ENCODE results near the gene TTC9. TPM values are rescaled to one million over a fixed set of nuclear protein-coding genes. Genes with fewer than 3 reads are reported as not detected.

The TTC9 gene
- total RNA-seq, 2 experiments from 2014 or later = 5.5 to 5.7 TPM

DNA sequence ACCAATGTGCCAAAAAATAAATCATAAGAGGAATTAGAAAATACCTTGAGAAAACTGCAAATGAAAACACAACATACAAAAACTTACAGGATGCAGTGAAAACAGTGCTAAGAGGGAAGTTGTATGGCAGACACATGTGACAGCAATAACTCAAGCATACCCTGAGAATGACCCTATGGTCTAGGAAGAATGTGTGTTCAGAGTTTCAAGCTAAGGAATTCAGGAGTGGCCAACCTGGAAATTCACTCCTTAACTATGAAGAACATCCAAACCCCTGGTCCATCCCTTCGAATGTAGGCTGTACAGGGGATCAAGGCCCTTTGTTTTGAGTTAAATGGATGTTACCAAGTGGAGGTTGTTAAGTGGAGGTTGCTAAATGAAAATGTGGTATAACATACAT, 16.7 kb upstream of the TTC9 start:
- Mint-ChIP-seq H3K9me3 (peaks cover 9% of the 10 kb centered on the region), H3K27ac (no peak overlapping the region), H3K4me1 (ENCODE audit: low read depth) (no peaks in the 10 kb centered on the region), H3K4me3 (no peak overlapping the region), H3K36me3 (ENCODE audit: low read depth) (peaks cover 21% of the 10 kb centered on the region), H3K27me3 (no peaks in the 10 kb centered on the region)
- ChIA-PET CTCF (interaction anchor here (0.7 to 7.3 kb wide), 5 partner anchors 10 to 192 kb away, joined by 3 to 102 read pairs (median 3); no protein-coding TSS in a partner anchor), POLR2A (no interaction called here)
- intact Hi-C loops (cut with micrococcal nuclease) = no loop called here
- TF ChIP-seq, protein P1, sequence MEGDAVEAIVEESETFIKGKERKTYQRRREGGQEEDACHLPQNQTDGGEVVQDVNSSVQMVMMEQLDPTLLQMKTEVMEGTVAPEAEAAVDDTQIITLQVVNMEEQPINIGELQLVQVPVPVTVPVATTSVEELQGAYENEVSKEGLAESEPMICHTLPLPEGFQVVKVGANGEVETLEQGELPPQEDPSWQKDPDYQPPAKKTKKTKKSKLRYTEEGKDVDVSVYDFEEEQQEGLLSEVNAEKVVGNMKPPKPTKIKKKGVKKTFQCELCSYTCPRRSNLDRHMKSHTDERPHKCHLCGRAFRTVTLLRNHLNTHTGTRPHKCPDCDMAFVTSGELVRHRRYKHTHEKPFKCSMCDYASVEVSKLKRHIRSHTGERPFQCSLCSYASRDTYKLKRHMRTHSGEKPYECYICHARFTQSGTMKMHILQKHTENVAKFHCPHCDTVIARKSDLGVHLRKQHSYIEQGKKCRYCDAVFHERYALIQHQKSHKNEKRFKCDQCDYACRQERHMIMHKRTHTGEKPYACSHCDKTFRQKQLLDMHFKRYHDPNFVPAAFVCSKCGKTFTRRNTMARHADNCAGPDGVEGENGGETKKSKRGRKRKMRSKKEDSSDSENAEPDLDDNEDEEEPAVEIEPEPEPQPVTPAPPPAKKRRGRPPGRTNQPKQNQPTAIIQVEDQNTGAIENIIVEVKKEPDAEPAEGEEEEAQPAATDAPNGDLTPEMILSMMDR (IDR thresholded peaks at IDR 0.05) = no peak
- ATAC-seq (no peak), DNase-seq (no peak)

DNA sequence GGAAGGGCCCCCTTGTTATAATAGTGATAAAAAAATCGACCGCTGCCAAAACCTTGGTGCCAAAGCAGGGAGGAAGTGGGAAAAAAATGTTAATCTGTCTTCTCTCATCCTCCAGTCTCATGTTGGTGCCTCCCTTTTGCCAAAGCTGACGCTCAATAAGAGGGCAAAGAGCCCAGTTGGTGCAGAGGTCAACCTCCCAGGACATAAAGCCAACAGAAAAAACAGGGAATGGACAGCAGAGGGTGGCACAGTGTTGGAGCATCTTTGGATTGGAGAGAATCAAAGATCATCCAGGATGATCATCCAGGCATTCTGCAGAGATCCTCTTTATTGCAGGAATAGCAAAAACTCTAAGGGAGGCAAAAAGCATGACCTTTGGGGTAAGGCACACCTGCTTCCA, 9.8 kb upstream of the TTC9 start:
- ATAC-seq (no peak), DNase-seq (no peak)
- Mint-ChIP-seq H3K4me3 (no peak overlapping the region), H3K27ac (no peak overlapping the region), H3K9me3 (no peaks in the 10 kb centered on the region), H3K27me3 (no peaks in the 10 kb centered on the region), H3K4me1 (ENCODE audit: low read depth) (peaks cover 3% of the 10 kb centered on the region), H3K36me3 (ENCODE audit: low read depth) (peaks cover 6% of the 10 kb centered on the region)
- POLR2A ChIA-PET = no interaction called here
- CTCF ChIA-PET = no interaction called here
- TF ChIP-seq, protein P1 (IDR thresholded peaks at IDR 0.05) = no peak
- intact Hi-C loops (cut with micrococcal nuclease) = no loop called here

DNA sequence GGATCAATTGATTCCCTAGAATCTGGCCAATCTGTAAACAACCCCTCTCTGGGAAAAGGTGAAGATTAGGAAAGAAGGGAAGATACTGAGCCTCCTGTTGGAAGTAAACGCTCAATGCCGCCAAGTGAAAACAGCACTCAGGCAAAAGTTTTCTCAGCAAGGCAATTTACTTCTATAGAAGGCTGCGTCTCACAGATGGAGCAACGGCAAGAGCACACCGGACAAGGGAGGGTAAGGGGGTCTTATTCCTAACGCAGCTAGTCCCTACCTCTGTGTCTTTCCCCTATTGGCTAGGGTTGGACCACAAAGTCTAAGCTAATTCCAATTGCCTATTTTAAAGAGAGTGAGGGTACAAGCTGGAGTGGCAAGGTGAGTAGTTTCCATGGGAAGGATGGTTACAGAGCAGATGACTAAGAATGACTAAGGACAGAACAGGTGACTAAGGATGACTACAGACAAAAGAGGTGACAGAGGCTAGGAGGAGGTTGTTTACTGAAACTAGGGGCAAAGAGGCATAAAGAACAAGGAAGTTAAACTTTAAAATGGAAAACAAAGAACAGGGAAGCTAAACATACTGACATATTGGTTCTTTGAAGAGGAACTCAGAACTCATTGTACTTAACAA, 5.6 kb upstream of the TTC9 start:
- peaks cover 2% of the 10 kb centered on the region for H3K36me3 Mint-ChIP-seq (ENCODE audit: low read depth)
- H3K4me1 Mint-ChIP-seq (ENCODE audit: low read depth) = peaks cover 13% of the 10 kb centered on the region
- intact Hi-C loops (cut with micrococcal nuclease) = no loop called here
- ChIA-PET POLR2A (no interaction called here), CTCF (no interaction called here)
- DNase-seq = no peak
- no peaks in the 10 kb centered on the region for H3K9me3 Mint-ChIP-seq
- H3K27me3 Mint-ChIP-seq = no peaks in the 10 kb centered on the region
- no peak overlapping the region for H3K27ac Mint-ChIP-seq
- no peak for ATAC-seq
- no peak overlapping the region for H3K4me3 Mint-ChIP-seq
- TF ChIP-seq, protein P1 (IDR thresholded peaks at IDR 0.05) = no peak

DNA sequence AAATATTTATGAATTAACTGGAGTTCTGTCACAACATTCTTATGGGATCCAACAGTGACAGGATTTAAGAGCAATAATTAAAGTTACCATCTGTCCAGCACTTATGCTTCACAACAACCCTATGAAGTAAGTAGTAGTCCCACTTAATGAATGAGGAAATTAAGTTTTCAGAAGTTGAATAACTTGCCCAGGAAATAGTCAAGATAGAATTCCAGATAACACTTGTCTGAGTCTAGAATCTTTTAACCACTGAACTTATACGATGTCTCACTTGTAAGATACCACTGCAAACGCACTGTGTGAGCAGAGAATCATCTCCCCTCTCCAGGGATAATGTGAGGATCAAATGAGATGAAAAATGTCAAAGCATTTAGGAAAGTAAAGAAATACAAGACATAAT, 3.3 kb upstream of the TTC9 start:
- intact Hi-C loops (cut with micrococcal nuclease) = no loop called here
- Mint-ChIP-seq H3K4me1 (ENCODE audit: low read depth) (peaks cover 14% of the 10 kb centered on the region), H3K4me3 (no peak overlapping the region), H3K9me3 (no peaks in the 10 kb centered on the region), H3K36me3 (ENCODE audit: low read depth) (peaks cover 2% of the 10 kb centered on the region), H3K27me3 (no peaks in the 10 kb centered on the region), H3K27ac (no peak overlapping the region)
- no peak for DNase-seq
- POLR2A ChIA-PET = no interaction called here
- CTCF ChIA-PET = interaction anchor here (1.0 kb wide), 1 partner anchor 14 kb away, joined by 3 read pairs; no protein-coding TSS in a partner anchor
- ATAC-seq = no peak
- TF ChIP-seq, protein P1 (IDR thresholded peaks at IDR 0.05) = no peak

DNA sequence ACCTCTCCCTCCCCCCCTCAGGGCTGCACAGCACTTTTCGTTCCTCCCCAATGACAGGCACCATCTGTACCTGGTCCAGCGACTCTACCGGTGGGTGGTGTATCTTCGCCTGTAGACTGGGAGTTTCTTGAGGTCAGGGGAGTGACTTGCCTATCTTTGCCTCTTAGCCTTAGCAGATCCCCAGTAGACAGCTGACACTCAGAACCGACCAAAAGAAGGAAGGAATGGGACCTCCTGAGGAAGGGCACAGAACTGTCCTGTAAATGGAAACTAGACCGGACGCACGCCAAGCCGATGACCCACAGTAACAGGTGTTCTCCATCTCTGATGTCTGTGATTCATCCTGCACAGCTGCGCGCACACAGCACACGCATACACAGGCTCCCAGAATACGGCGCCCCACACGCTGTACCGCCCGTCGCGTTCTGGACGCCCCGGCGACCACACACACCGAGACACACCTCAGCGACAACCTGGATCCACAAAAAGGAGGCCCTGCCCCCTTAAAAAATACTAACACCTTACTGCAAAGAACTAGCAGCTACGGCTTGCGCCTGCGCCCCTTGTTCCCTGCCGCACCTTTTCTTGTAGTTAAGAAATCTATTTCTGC, 673 bp upstream of the TTC9 start:
- peak; percentile 78 for DNase-seq

More for the DNA sequence above, 673 bp upstream of the TTC9 start:
- H3K36me3 Mint-ChIP-seq (ENCODE audit: low read depth) = peaks cover 6% of the 10 kb centered on the region
- H3K27ac Mint-ChIP-seq = peak overlapping the region; percentile 86
- H3K4me3 Mint-ChIP-seq = peak overlapping the region; percentile 88
- H3K27me3 Mint-ChIP-seq = no peaks in the 10 kb centered on the region
- POLR2A ChIA-PET = interaction anchor here (0.6 to 3.9 kb wide), 10 partner anchors 12 to 74 kb away, joined by 3 to 46 read pairs (median 4); partner anchors contain the start of gene MED6
- CTCF ChIA-PET = interaction anchor here (1.0 to 4.4 kb wide), 5 partner anchors 15 to 72 kb away, joined by 3 to 16 read pairs (median 3); no protein-coding TSS in a partner anchor
- peak; percentile 81 for ATAC-seq
- H3K9me3 Mint-ChIP-seq = no peaks in the 10 kb centered on the region
- TF ChIP-seq, protein P1 (IDR thresholded peaks at IDR 0.05) = no peak
- intact Hi-C loops (cut with micrococcal nuclease) = loop anchor here (10.0 kb wide), 1 partner anchor 174 kb away; no protein-coding TSS in a partner anchor
- H3K4me1 Mint-ChIP-seq (ENCODE audit: low read depth) = peaks cover 36% of the 10 kb centered on the region

Data from activated CD8-positive, alpha-beta T cell treated with anti-CD3 and anti-CD28 coated beads for 36 hours (primary cell).